Neural crest cell (in vitro differentiated cells): ENCODE data around the gene ZNF333. TPM values are rescaled to one million over a fixed set of nuclear protein-coding genes. Genes with fewer than 3 reads are reported as not detected.
"Not testable (repeated sequence)": the region's sequence is repeated elsewhere in the genome, so short reads cannot be mapped to it uniquely, and the experiment has no call there.

Experiments
- DNase-seq: peaks from one replicate; pipeline ENCODE4 v3.0.0; 2021; ENCODE audit warnings: low read depth, mixed read lengths, low spot score
- H3K27ac Mint-ChIP-seq: one replicate; pipeline ENCODE4 v1.8.0; 2021; ENCODE audit warnings: mild to moderate bottlenecking, mixed read lengths; ENCODE audit not compliant: unreplicated experiment
- H3K27me3 Mint-ChIP-seq: 2 replicates; pipeline ENCODE4 v1.8.0; 2021; ENCODE audit warnings: low read depth, mild to moderate bottlenecking, mixed read lengths
- H3K36me3 Mint-ChIP-seq: 2 replicates; pipeline ENCODE4 v1.8.0; 2021; ENCODE audit warnings: low read depth, mild to moderate bottlenecking, mixed read lengths
- H3K4me1 Mint-ChIP-seq: 2 replicates; pipeline ENCODE4 v1.8.0; 2021; ENCODE audit warnings: mixed read lengths
- H3K4me3 Mint-ChIP-seq: one replicate; pipeline ENCODE4 v1.8.0; 2021; ENCODE audit warnings: mild to moderate bottlenecking, mixed read lengths
- H3K9me3 Mint-ChIP-seq: 2 replicates; pipeline ENCODE4 v1.8.0; 2021; ENCODE audit warnings: mixed read lengths
- CTCF ChIP-seq: fragments of 200-600 bp; sonication (generic); conservative IDR thresholded peaks from 2 replicates; pipeline ENCODE4 v1.5.0; 2021; ENCODE audit warnings: antibody characterized with exemption, mild to moderate bottlenecking
- total RNA-seq: library from RNA; stranded (reverse); gene quantifications from 2 replicates; pipeline ENCODE4 v1.2.1, GENCODE V29; 2021

The ZNF333 gene
- total RNA-seq, 1 donor from 2014 or later: 27.8 TPM

GRCh38 chr19:14779151-14779550 lies 89.3 kb downstream of the ZNF333 start:
- H3K27ac Mint-ChIP-seq: no peak overlapping the region

GRCh38 chr19:14780622-14781225 lies 90.9 kb downstream of the ZNF333 start:
- H3K4me3 Mint-ChIP-seq, H3K27ac Mint-ChIP-seq, H3K36me3 Mint-ChIP-seq, H3K4me1 Mint-ChIP-seq, DNase-seq, H3K9me3 Mint-ChIP-seq: not testable (repeated sequence)
- H3K27me3 Mint-ChIP-seq: peaks cover 52% of the 10 kb centered on the region

More at GRCh38 chr19:14779151-14779550, 89.3 kb downstream of the ZNF333 start:
- no peak for TF ChIP-seq CTCF
- no peaks in the 10 kb centered on the region for H3K36me3 Mint-ChIP-seq
- H3K4me3 Mint-ChIP-seq: no peak overlapping the region
- H3K4me1 Mint-ChIP-seq: no peaks in the 10 kb centered on the region
- H3K27me3 Mint-ChIP-seq: peaks cover 54% of the 10 kb centered on the region
- no peaks in the 10 kb centered on the region for H3K9me3 Mint-ChIP-seq
- DNase-seq: no peak

- not testable (repeated sequence) for H3K9me3 Mint-ChIP-seq, H3K4me3 Mint-ChIP-seq, H3K36me3 Mint-ChIP-seq, DNase-seq, H3K4me1 Mint-ChIP-seq, H3K27ac Mint-ChIP-seq
- H3K27me3 Mint-ChIP-seq: peaks cover 44% of the 10 kb centered on the region
Observed at GRCh38 chr19:14781713-14782536, 92.1 kb downstream of the ZNF333 start.

- H3K4me1 Mint-ChIP-seq: no peaks in the 10 kb centered on the region
- no peak overlapping the region for H3K4me3 Mint-ChIP-seq
- H3K27ac Mint-ChIP-seq: no peak overlapping the region
- no peak for DNase-seq
- H3K9me3 Mint-ChIP-seq: no peaks in the 10 kb centered on the region
- peaks cover 40% of the 10 kb centered on the region for H3K27me3 Mint-ChIP-seq
- TF ChIP-seq CTCF: no peak
- no peaks in the 10 kb centered on the region for H3K36me3 Mint-ChIP-seq
Observed at GRCh38 chr19:14782626-14783409, 93.0 kb downstream of the ZNF333 start.

Other genes starting within 250 kb of the ZNF333 start
- gene PTGER1, start 214.7 kb upstream of the ZNF333 start, total RNA-seq: 0.27 and 0.40 TPM in 2 replicates
- 72.5 and 73.0 TPM in 2 replicates for gene GIPC1, start 193.9 kb upstream of the ZNF333 start, total RNA-seq
- gene DNAJB1, start 171.7 kb upstream of the ZNF333 start, total RNA-seq: 89.4 and 94.2 TPM in 2 replicates
- 177 and 185 TPM in 2 replicates for gene TECR, start 160.5 kb upstream of the ZNF333 start, total RNA-seq
- gene NDUFB7, start 118.0 kb upstream of the ZNF333 start, total RNA-seq: 123 and 128 TPM in 2 replicates
- gene CLEC17A, start 107.0 kb upstream of the ZNF333 start, total RNA-seq: not detected in 2 replicates
- gene ADGRE3, start 15.2 kb upstream of the ZNF333 start, total RNA-seq: not detected in 2 replicates
- not detected in 2 replicates for gene ADGRE2, start 88.5 kb downstream of the ZNF333 start, total RNA-seq
- not detected in 2 replicates for gene OR7A5, start 145.1 kb downstream of the ZNF333 start, total RNA-seq
- gene OR7C1, start 145.1 kb downstream of the ZNF333 start, total RNA-seq: not detected in 2 replicates
- gene OR7A10, start 158.9 kb downstream of the ZNF333 start, total RNA-seq: not detected in 2 replicates
- gene OR7A17, start 196.1 kb downstream of the ZNF333 start, total RNA-seq: not detected in 2 replicates